ENCODE data around the gene FAM43A. TPM values are rescaled to one million over a fixed set of nuclear protein-coding genes. Genes with fewer than 3 reads are reported as not detected.

The FAM43A gene
- total RNA-seq, 2 donors from 2014 or later = 10.3 to 17.8 TPM

- H3K27me3 ChIP-seq (replicated peaks; ENCODE audit: insufficient read depth) = no peaks in the 10 kb centered on the region
- H3K36me3 ChIP-seq = no peaks in the 10 kb centered on the region
- H3K4me3 ChIP-seq = no peak overlapping the region
- H3K27ac ChIP-seq = peak overlapping the region in 1 of 2 donors; percentile 12
- no peaks in the 10 kb centered on the region for H3K9me3 ChIP-seq
- H3K4me1 ChIP-seq (ENCODE audit: control insufficient read depth in 1 of 2, low read depth in 2 of 2) = peaks cover 14 to 39% of the 10 kb centered on the region in 2 donors
- DNase-seq (ENCODE audit: low spot score) = no peak
- no peak for ATAC-seq (ENCODE audit: insufficient number of reproducible peaks, low FRiP score, low read depth)
- no peak for TF ChIP-seq CTCF (IDR thresholded peaks at IDR 0.05)
These were observed 2.3 kb upstream of the FAM43A start for GRCh38 chr3:194683380-194683779.

- H3K4me1 ChIP-seq (ENCODE audit: control insufficient read depth in 1 of 2, low read depth in 2 of 2) = peaks cover 14 to 39% of the 10 kb centered on the region in 2 donors
- no peaks in the 10 kb centered on the region for H3K36me3 ChIP-seq
- ATAC-seq (ENCODE audit: insufficient number of reproducible peaks, low FRiP score, low read depth) = no peak
- DNase-seq (ENCODE audit: low spot score) = no peak
- H3K4me3 ChIP-seq = peak overlapping the region; percentile 75
- H3K27me3 ChIP-seq (replicated peaks; ENCODE audit: insufficient read depth) = no peaks in the 10 kb centered on the region
- no peak for TF ChIP-seq CTCF (IDR thresholded peaks at IDR 0.05)
- H3K27ac ChIP-seq = peak overlapping the region; percentile 49 to 59
- H3K9me3 ChIP-seq = no peaks in the 10 kb centered on the region
These were observed 492 bp upstream of the FAM43A start for GRCh38 chr3:194685065-194685717.

- Histone ChIP-seq H3K4me1 (ENCODE audit: control insufficient read depth in 1 of 2, low read depth in 2 of 2) (peaks cover 18 to 49% of the 10 kb centered on the region in 2 donors), H3K27ac (peak overlapping the region in 1 of 2 donors; percentile 59), H3K36me3 (no peaks in the 10 kb centered on the region), H3K9me3 (no peaks in the 10 kb centered on the region), H3K27me3 (replicated peaks; ENCODE audit: insufficient read depth) (no peaks in the 10 kb centered on the region), H3K4me3 (peak overlapping the region; percentile 75)
- ATAC-seq (ENCODE audit: insufficient number of reproducible peaks, low FRiP score, low read depth) (no peak), DNase-seq (ENCODE audit: low spot score) (no peak)
- TF ChIP-seq CTCF (IDR thresholded peaks at IDR 0.05) = no peak
These were observed 732 bp downstream of the FAM43A start for GRCh38 chr3:194686414-194686815.

- ATAC-seq (ENCODE audit: insufficient number of reproducible peaks, low FRiP score, low read depth) (no peak), DNase-seq (ENCODE audit: low spot score) (no peak)
- Histone ChIP-seq H3K27ac (no peak overlapping the region), H3K36me3 (no peaks in the 10 kb centered on the region), H3K4me1 (ENCODE audit: control insufficient read depth in 1 of 2, low read depth in 2 of 2) (peaks cover 21 to 55% of the 10 kb centered on the region in 2 donors), H3K9me3 (no peaks in the 10 kb centered on the region), H3K27me3 (replicated peaks; ENCODE audit: insufficient read depth) (no peaks in the 10 kb centered on the region), H3K4me3 (peak overlapping the region; percentile 75)
- no peak for TF ChIP-seq CTCF (IDR thresholded peaks at IDR 0.05)
These were observed 1.3 kb downstream of the FAM43A start for GRCh38 chr3:194686816-194687637.

GRCh38 chr3:194687638-194688199 lies 2.0 kb downstream of the FAM43A start:
- ATAC-seq (ENCODE audit: insufficient number of reproducible peaks, low FRiP score, low read depth) (no peak), DNase-seq (ENCODE audit: low spot score) (no peak)
- no peaks in the 10 kb centered on the region for H3K27me3 ChIP-seq (replicated peaks; ENCODE audit: insufficient read depth)
- H3K36me3 ChIP-seq = no peaks in the 10 kb centered on the region
- no peak overlapping the region for H3K27ac ChIP-seq
- TF ChIP-seq CTCF (IDR thresholded peaks at IDR 0.05) = peak; percentile 15
- peaks cover 21 to 57% of the 10 kb centered on the region in 2 donors for H3K4me1 ChIP-seq (ENCODE audit: control insufficient read depth in 1 of 2, low read depth in 2 of 2)
- H3K4me3 ChIP-seq = peak overlapping the region; percentile 75
- no peaks in the 10 kb centered on the region for H3K9me3 ChIP-seq
